Measurements from ENCODE around the gene STK40.

The STK40 gene

DNA sequence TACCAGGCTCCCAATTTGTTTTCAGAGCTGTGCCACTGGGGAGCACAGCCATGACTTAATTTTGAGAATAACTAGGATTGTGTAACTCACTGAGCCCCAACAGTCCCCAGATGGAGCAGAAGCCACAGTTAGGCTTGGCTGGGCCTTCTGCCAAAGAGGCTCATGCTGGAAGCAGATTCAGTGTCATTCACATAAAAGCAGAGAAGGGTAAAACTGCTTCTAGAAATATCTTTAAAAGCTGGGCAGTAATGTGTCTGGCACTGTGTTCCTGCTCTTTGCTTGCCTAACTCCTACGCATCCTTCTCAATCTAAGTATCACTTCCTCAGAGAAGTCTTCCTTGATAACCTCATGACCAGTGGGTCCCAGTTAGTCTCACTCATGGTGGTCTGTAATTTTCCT, 20.3 kb downstream of the STK40 start:
- Histone ChIP-seq H3K27me3 (ENCODE audit: control insufficient read depth, insufficient read depth, low read length) (no peaks in the 10 kb centered on the region), H3K36me3 (ENCODE audit: control insufficient read depth, insufficient read depth, low read length) (peaks cover 4% of the 10 kb centered on the region), H3K4me1 (ENCODE audit: control insufficient read depth, insufficient read depth, low read length) (peaks cover 12% of the 10 kb centered on the region), H3K9ac (ENCODE audit: low read depth, low read length) (no peak overlapping the region), H3K4me3 (ENCODE audit: low read depth, low read length) (no peak overlapping the region), H3K9me3 (ENCODE audit: control insufficient read depth, insufficient read depth, low read length) (no peaks in the 10 kb centered on the region)

- Histone ChIP-seq H3K27me3 (ENCODE audit: control insufficient read depth, insufficient read depth, low read length) (no peaks in the 10 kb centered on the region), H3K36me3 (ENCODE audit: control insufficient read depth, insufficient read depth, low read length) (peaks cover 14% of the 10 kb centered on the region), H3K4me1 (ENCODE audit: control insufficient read depth, insufficient read depth, low read length) (no peaks in the 10 kb centered on the region), H3K9me3 (ENCODE audit: control insufficient read depth, insufficient read depth, low read length) (no peaks in the 10 kb centered on the region), H3K9ac (ENCODE audit: low read depth, low read length) (no peak overlapping the region), H3K4me3 (ENCODE audit: low read depth, low read length) (no peak overlapping the region)
Measured at GRCh38 chr1:36359911-36360550, 25.7 kb downstream of the STK40 start.

GRCh38 chr1:36359383-36359782, 26.3 kb downstream of the STK40 start:
- H3K36me3 ChIP-seq (ENCODE audit: control insufficient read depth, insufficient read depth, low read length) = peaks cover 19% of the 10 kb centered on the region
- H3K4me3 ChIP-seq (ENCODE audit: low read depth, low read length) = no peak overlapping the region
- H3K27me3 ChIP-seq (ENCODE audit: control insufficient read depth, insufficient read depth, low read length) = no peaks in the 10 kb centered on the region
- H3K9me3 ChIP-seq (ENCODE audit: control insufficient read depth, insufficient read depth, low read length) = no peaks in the 10 kb centered on the region
- H3K4me1 ChIP-seq (ENCODE audit: control insufficient read depth, insufficient read depth, low read length) = no peaks in the 10 kb centered on the region
- H3K9ac ChIP-seq (ENCODE audit: low read depth, low read length) = no peak overlapping the region

DNA sequence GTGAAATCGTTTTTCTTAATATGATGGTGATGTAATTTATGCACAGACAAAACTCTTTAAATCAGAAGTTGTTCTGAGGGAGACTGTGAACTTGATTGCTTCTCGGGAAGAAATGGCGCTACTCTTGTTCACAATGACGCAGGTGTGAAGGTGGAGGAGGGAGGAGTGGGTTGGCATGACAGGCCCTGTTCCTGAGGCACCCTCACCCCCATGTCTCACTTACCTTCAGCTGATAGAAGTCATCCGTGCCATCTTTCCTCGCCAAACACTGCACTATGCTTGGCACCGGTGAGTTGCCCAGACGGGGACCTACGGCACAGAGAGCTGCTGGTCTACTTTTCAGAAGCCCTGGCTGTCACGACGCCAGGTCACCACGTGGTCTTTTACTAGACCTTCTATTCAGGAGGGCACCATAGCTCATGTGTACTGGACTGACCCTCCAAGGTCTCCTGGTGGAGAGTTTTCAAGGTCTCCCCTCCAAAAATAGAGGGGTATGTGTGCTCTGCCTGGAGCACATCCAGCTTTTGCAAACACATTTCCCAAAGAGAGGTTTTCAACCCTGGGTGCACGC, 27.1 kb downstream of the STK40 start:
- H3K4me1 ChIP-seq (ENCODE audit: control insufficient read depth, insufficient read depth, low read length) = no peaks in the 10 kb centered on the region
- H3K36me3 ChIP-seq (ENCODE audit: control insufficient read depth, insufficient read depth, low read length) = peaks cover 21% of the 10 kb centered on the region

DNA sequence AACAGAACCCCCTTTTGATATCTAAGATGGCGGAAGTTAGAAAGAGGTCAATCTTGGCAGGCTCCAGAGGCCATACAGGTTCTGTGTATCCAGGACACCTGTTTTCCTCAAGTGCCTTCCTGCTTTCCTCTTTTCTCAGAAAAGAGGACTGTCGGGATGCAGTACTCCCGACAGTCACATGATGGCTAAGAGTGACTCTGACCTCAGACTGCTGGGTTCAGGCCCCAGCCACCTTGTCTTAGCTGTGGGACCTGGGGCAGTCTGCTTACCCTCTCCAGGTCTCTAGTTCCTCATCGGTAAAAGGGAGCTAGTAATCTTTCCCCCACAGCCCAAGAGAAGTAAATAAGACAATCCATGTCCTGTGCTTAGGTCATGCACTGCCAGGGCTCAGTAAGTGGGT, 29.9 kb downstream of the STK40 start:
- no peak overlapping the region for H3K9ac ChIP-seq (ENCODE audit: low read depth, low read length)
- H3K9me3 ChIP-seq (ENCODE audit: control insufficient read depth, insufficient read depth, low read length) = no peaks in the 10 kb centered on the region
- H3K4me1 ChIP-seq (ENCODE audit: control insufficient read depth, insufficient read depth, low read length) = no peaks in the 10 kb centered on the region
- no peak overlapping the region for H3K4me3 ChIP-seq (ENCODE audit: low read depth, low read length)
- peaks cover 35% of the 10 kb centered on the region for H3K36me3 ChIP-seq (ENCODE audit: control insufficient read depth, insufficient read depth, low read length)
- no peaks in the 10 kb centered on the region for H3K27me3 ChIP-seq (ENCODE audit: control insufficient read depth, insufficient read depth, low read length)

More for the DNA sequence above, 27.1 kb downstream of the STK40 start:
- no peak overlapping the region for H3K4me3 ChIP-seq (ENCODE audit: low read depth, low read length)
- no peaks in the 10 kb centered on the region for H3K9me3 ChIP-seq (ENCODE audit: control insufficient read depth, insufficient read depth, low read length)
- no peaks in the 10 kb centered on the region for H3K27me3 ChIP-seq (ENCODE audit: control insufficient read depth, insufficient read depth, low read length)
- H3K9ac ChIP-seq (ENCODE audit: low read depth, low read length) = no peak overlapping the region

GRCh38 chr1:36354486-36354885, 31.2 kb downstream of the STK40 start:
- no peaks in the 10 kb centered on the region for H3K27me3 ChIP-seq (ENCODE audit: control insufficient read depth, insufficient read depth, low read length)
- no peaks in the 10 kb centered on the region for H3K4me1 ChIP-seq (ENCODE audit: control insufficient read depth, insufficient read depth, low read length)
- peaks cover 35% of the 10 kb centered on the region for H3K36me3 ChIP-seq (ENCODE audit: control insufficient read depth, insufficient read depth, low read length)
- H3K9me3 ChIP-seq (ENCODE audit: control insufficient read depth, insufficient read depth, low read length) = no peaks in the 10 kb centered on the region
- H3K4me3 ChIP-seq (ENCODE audit: low read depth, low read length) = no peak overlapping the region
- no peak overlapping the region for H3K9ac ChIP-seq (ENCODE audit: low read depth, low read length)

- Histone ChIP-seq H3K4me3 (ENCODE audit: low read depth, low read length) (no peak overlapping the region), H3K4me1 (ENCODE audit: control insufficient read depth, insufficient read depth, low read length) (no peaks in the 10 kb centered on the region), H3K36me3 (ENCODE audit: control insufficient read depth, insufficient read depth, low read length) (peaks cover 37% of the 10 kb centered on the region), H3K27me3 (ENCODE audit: control insufficient read depth, insufficient read depth, low read length) (no peaks in the 10 kb centered on the region), H3K9ac (ENCODE audit: low read depth, low read length) (no peak overlapping the region), H3K9me3 (ENCODE audit: control insufficient read depth, insufficient read depth, low read length) (no peaks in the 10 kb centered on the region)
Measured at GRCh38 chr1:36352910-36353878, 32.5 kb downstream of the STK40 start.

DNA sequence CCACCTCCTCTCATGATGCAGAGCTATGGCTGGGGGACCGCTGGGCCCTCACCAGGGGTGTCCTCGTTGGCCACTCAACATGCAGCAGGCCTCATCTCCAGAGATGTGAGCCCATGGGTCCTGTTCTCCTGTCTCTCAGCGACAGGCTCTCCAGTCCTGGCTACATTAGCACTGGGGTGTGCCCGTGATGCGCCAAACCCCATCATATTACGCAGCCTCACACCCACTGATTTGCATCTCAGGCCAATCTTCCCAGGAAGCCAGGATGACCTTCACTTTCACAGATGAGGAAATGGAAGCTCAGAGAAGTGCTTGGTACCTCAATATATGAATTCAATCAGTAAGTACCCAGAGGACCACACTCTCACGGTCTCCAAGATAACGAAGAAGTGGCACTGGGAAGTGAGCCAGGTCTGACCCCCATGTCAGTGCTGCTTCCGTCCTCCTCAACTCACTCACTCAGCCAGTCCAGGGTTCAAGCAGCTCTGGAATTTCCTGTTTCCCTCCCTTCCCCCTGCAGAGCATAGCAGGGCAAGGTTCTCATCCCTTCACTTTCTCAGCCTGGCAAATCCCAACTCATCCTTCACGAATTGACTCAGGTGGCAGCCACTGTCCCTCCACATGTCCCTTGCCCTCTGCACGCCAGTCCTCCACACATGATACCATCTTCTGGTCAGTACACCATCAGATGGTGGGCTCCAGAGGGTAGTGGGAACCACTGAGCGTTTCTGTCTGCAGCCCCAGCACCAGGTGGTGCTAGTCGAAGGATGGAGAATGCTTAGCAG, 33.4 kb downstream of the STK40 start:
- H3K27me3 ChIP-seq (ENCODE audit: control insufficient read depth, insufficient read depth, low read length) = no peaks in the 10 kb centered on the region
- no peaks in the 10 kb centered on the region for H3K4me1 ChIP-seq (ENCODE audit: control insufficient read depth, insufficient read depth, low read length)
- no peak overlapping the region for H3K9ac ChIP-seq (ENCODE audit: low read depth, low read length)
- H3K9me3 ChIP-seq (ENCODE audit: control insufficient read depth, insufficient read depth, low read length) = no peaks in the 10 kb centered on the region
- no peak overlapping the region for H3K4me3 ChIP-seq (ENCODE audit: low read depth, low read length)
- H3K36me3 ChIP-seq (ENCODE audit: control insufficient read depth, insufficient read depth, low read length) = peaks cover 33% of the 10 kb centered on the region

DNA sequence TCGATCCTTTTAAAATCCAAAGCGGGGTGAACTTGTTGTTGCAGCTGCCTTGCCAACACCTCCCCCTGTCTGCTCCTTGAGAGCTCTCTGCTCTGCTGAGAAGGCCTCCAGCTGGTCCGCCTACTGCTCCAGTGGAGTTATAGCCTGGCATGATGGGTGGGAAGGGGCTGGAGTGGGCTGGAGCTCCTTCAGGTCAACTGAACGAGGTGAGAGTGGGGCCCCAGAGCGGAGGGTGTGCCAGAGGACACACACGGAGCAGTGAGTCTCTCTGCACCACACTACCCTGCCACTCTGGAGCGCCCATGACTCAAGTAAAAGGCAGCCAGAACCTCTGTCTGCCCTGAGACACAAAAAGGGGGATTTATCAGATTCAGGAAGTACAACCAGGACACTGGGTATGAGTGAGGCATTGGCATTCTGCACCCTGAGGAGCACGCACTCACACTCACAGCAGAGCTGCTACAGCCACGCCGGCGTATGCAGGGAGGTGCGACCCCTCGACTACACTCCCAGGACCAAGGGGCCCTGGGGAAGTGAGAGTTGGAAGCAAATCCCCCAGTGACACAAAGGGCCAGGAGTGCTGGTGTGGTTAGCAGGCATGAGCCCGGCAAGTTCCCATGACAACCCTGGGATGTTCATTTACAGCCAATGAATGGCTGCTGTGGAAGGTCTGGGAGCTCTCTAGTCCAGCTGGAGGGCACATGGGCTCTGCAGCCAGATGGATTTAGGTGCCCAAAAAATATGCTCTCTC, 34.3 kb downstream of the STK40 start:
- H3K4me3 ChIP-seq (ENCODE audit: low read depth, low read length) = no peak overlapping the region
- no peaks in the 10 kb centered on the region for H3K27me3 ChIP-seq (ENCODE audit: control insufficient read depth, insufficient read depth, low read length)
- no peaks in the 10 kb centered on the region for H3K4me1 ChIP-seq (ENCODE audit: control insufficient read depth, insufficient read depth, low read length)
- H3K36me3 ChIP-seq (ENCODE audit: control insufficient read depth, insufficient read depth, low read length) = peaks cover 41% of the 10 kb centered on the region
- no peaks in the 10 kb centered on the region for H3K9me3 ChIP-seq (ENCODE audit: control insufficient read depth, insufficient read depth, low read length)
- no peak overlapping the region for H3K9ac ChIP-seq (ENCODE audit: low read depth, low read length)

DNA sequence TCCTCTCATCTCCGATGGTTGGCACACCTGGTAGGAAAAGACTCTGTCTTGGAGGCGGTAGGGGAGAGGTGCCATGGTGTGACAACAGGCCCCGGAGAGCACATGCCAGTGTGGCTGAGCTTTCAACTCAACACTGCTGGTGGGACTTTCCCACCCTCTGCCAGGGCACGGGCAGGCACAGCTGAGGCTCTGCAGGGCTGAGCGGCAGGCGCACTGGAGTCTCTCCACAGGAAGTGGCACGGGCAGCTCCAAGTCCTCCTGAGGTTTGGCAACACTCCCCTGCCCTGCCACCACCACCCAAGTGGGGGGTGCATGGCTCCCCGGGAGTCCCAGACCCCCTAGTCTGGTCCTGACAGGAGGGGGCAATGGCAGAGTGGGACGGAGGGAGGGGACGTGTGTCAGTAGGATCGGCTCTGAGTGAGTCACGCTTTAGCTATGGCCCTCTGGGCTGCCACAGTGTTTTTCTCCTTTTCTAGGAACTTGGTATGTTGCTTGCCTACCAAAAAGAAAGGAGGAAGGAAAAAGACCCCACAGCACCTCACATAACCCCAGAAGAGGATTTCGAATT, 35.0 kb downstream of the STK40 start:
- Histone ChIP-seq H3K27me3 (ENCODE audit: control insufficient read depth, insufficient read depth, low read length) (no peaks in the 10 kb centered on the region), H3K9me3 (ENCODE audit: control insufficient read depth, insufficient read depth, low read length) (no peaks in the 10 kb centered on the region), H3K36me3 (ENCODE audit: control insufficient read depth, insufficient read depth, low read length) (peaks cover 45% of the 10 kb centered on the region), H3K4me3 (ENCODE audit: low read depth, low read length) (no peak overlapping the region), H3K9ac (ENCODE audit: low read depth, low read length) (no peak overlapping the region), H3K4me1 (ENCODE audit: control insufficient read depth, insufficient read depth, low read length) (no peaks in the 10 kb centered on the region)

All from iPS-15b (cell line).